GM12878 (cell line): ENCODE results near the gene CELF2. TPM values are rescaled to one million over a fixed set of nuclear protein-coding genes. Genes with fewer than 3 reads are reported as not detected.

ENCODE experiments used
- ATAC-seq: fragments of 200-7000 bp; cut with Tn5 transposase; 3 replicates; pipeline ENCODE4 v1.9.1; 2020; ENCODE audit warnings: mild to moderate bottlenecking, moderate library complexity
- BruUV-seq: library from RNA; stranded (reverse); fragments of 400-500 nt; replicated peaks from 2 replicates; lab custom pipeline; 2021; lab: Mats Ljungman, UMichigan
- CTCF ChIA-PET: fragments of 300-600 bp; sonication (Branson Sonifier 250); formaldehyde crosslinking; extraction: SDS; loops from one replicate; lab custom pipeline; 2021; ENCODE audit warnings: inconsistent platforms; lab: Yijun Ruan, JAX
- POLR2A ChIA-PET: fragments of 350-600 bp; formaldehyde crosslinking; extraction: SDS; loops from one replicate; lab custom pipeline; 2021; ENCODE audit warnings: inconsistent platforms; lab: Charles Lee
- RAD21 ChIA-PET: fragments of 300-600 bp; sonication (Branson Sonifier 250); formaldehyde crosslinking; loops from one replicate; lab custom pipeline; 2023; ENCODE audit warnings: antibody characterized with exemption; ENCODE audit not compliant: unreplicated experiment; lab: Charles Lee
- SMC1A ChIA-PET: fragments of 300-600 bp; sonication (Branson Sonifier 250); formaldehyde crosslinking; loops from one replicate; lab custom pipeline; 2023; ENCODE audit not compliant: unreplicated experiment, uncharacterized antibody; lab: Charles Lee
- DNase-seq: peaks from one replicate; pipeline ENCODE4 v3.0.0-alpha.2; 2011; ENCODE audit warnings: low read depth, low spot score
- FAIRE-seq: peaks from 3 replicates; lab custom pipeline; 2011; peaks lifted over from hg19 to GRCh38; lab: Jason Lieb, UNC
- H2AFZ ChIP-seq: 2 replicates; pipeline ENCODE4 v1.6.0; 2011; ENCODE audit warnings: low read depth, low read length, control low read depth; ENCODE audit not compliant: control insufficient read depth
- H3K27ac ChIP-seq: 2 replicates; pipeline ENCODE4 v1.5.1; 2011; ENCODE audit warnings: control low read depth; ENCODE audit not compliant: control insufficient read depth, insufficient read depth
- H3K27me3 ChIP-seq, 2 experiments: replicated peaks in 1 of 2; 2 replicates each; pipeline versions ENCODE4 v1.6.0 to v1.6.1; 2011; ENCODE audit warnings: low read length in 1 of 2; ENCODE audit not compliant: control insufficient read depth in 2 of 2, insufficient read depth in 2 of 2
- H3K36me3 ChIP-seq, 2 experiments: 2 replicates each; pipeline ENCODE4 v1.5.1; 2011; ENCODE audit warnings: low read length in 1 of 2; ENCODE audit not compliant: control insufficient read depth in 2 of 2, insufficient read depth in 2 of 2
- H3K4me1 ChIP-seq: 2 replicates; pipeline ENCODE4 v1.6.1; 2011; ENCODE audit warnings: mild to moderate bottlenecking, low read length, moderate library complexity, mixed read lengths; ENCODE audit not compliant: control insufficient read depth, insufficient read depth
- H3K4me2 ChIP-seq: 2 replicates; pipeline ENCODE4 v1.6.0; 2011; ENCODE audit warnings: control low read depth; ENCODE audit not compliant: control insufficient read depth, insufficient read depth
- H3K4me3 ChIP-seq: fragments of 200-600 bp; sonication (generic); 2 replicates; pipeline ENCODE4 v1.5.1; 2016
- H3K79me2 ChIP-seq: 2 replicates; pipeline ENCODE4 v1.6.0; 2011; ENCODE audit warnings: low read length; ENCODE audit not compliant: control insufficient read depth, insufficient read depth
- H3K9ac ChIP-seq: 2 replicates; pipeline ENCODE4 v1.8.0; 2011; ENCODE audit warnings: low read length, control low read depth, mixed read lengths; ENCODE audit not compliant: control insufficient read depth, insufficient read depth
- H3K9me3 ChIP-seq: replicated peaks from 3 replicates; pipeline ENCODE4 v1.5.1; 2011; ENCODE audit warnings: mild to moderate bottlenecking, low read length; ENCODE audit not compliant: control insufficient read depth, insufficient read depth
- H4K20me1 ChIP-seq: 2 replicates; pipeline ENCODE4 v1.6.0; 2011; ENCODE audit not compliant: control insufficient read depth, insufficient read depth
- LARP7 ChIP-seq: fragments of 450-650 bp; IDR thresholded peaks from 2 replicates; pipeline ENCODE4 v1.6.1; 2017; ENCODE audit warnings: mild to moderate bottlenecking
- MYB ChIP-seq: fragments of 150-350 bp; IDR thresholded peaks from 2 replicates; pipeline ENCODE4 v1.6.1; 2014; ENCODE audit warnings: mild to moderate bottlenecking, low read depth, low read length, borderline replicate concordance
- NR2F1 ChIP-seq: fragments of 450-650 bp; conservative IDR thresholded peaks from 2 replicates; pipeline ENCODE4 v1.6.1; 2017; ENCODE audit warnings: mild to moderate bottlenecking
- PAX8 ChIP-seq: fragments of 450-650 bp; IDR thresholded peaks from 2 replicates; pipeline ENCODE4 v1.6.1; 2017; ENCODE audit warnings: mild to moderate bottlenecking, moderate library complexity
- SIX5 ChIP-seq: IDR thresholded peaks from 2 replicates; pipeline ENCODE4 v1.6.1; 2011; ENCODE audit warnings: mild to moderate bottlenecking, low read depth, low read length, moderate library complexity; ENCODE audit not compliant: severe bottlenecking
- WGBS: methylation state at CpG from one replicate; pipeline ENCODE4 v1.1.6; 2016; ENCODE audit warnings: low lambda C conversion rate; ENCODE audit not compliant: insufficient replicate concordance, insufficient coverage; ENCODE audit errors: missing lambda C conversion rate; 5-methylcytosine and 5-hydroxymethylcytosine counted together
- in situ Hi-C: fragments of 300-500 bp; cut with MboI; formaldehyde crosslinking; loops from 9 replicates; pipeline ENCODE4 v1.14.3; 2018; ENCODE audit warnings: mixed read lengths
- intact Hi-C: fragments of 100-400 bp; cut with micrococcal nuclease; formaldehyde crosslinking; loops from one replicate; pipeline ENCODE4 v1.14.2; 2022; ENCODE audit not compliant: unreplicated experiment
- polyA plus RNA-seq, 11 experiments: library from polyadenylated mRNA; depleted of rRNA in 4 of 11; unstranded in 6 of 11; stranded (reverse) in 5 of 11; fragments of >200 nt; fragmentation: Nextera tagmentation in 4 of 11; fragmentation: Illumina TruSeq in 1 of 11; extraction: Ambion mirVana in 4 of 11; extraction: Trizol in 1 of 11; gene quantifications; 1 replicate in 1 of 11; 2 replicates in 10 of 11; pipeline versions ENCODE4 v1.2.1 to v1.2.3, GENCODE V29; 2011 to 2016; ENCODE audit warnings: inconsistent platforms in 2 of 11, missing spikeins in 2 of 11, low read depth in 1 of 11
- total RNA-seq, 4 experiments: library from RNA; depleted of rRNA in 3 of 4; stranded (reverse); fragments of >200 nt in 3 of 4; fragmentation: Illumina TruSeq in 1 of 4; extraction: Trizol in 1 of 4; gene quantifications; 2 replicates each; pipeline versions ENCODE4 v1.2.1 to v1.2.3, GENCODE V29; 2013 to 2021
- TF ChIP-seq, protein P1 (sequence below): fragments of 450-650 bp; formaldehyde crosslinking; IDR thresholded peaks from 2 replicates; pipeline ENCODE4 v1.5.0; 2022; ENCODE audit warnings: mild to moderate bottlenecking, missing genetic modification characterization
- TF ChIP-seq, protein P2 (sequence below): IDR thresholded peaks from 2 replicates; pipeline ENCODE4 v1.6.1; 2012; ENCODE audit warnings: low read depth, low read length, improper control_type of control experiment
- TF ChIP-seq, protein P3 (sequence below): IDR thresholded peaks from 2 replicates; pipeline ENCODE4 v1.6.1; 2011; ENCODE audit warnings: low read depth, mild to moderate bottlenecking, low read length, moderate library complexity, borderline replicate concordance; ENCODE audit errors: extremely low read depth
- TF ChIP-seq, protein P4 (sequence below): IDR thresholded peaks from 2 replicates; pipeline ENCODE4 v1.6.1; 2011; ENCODE audit warnings: borderline replicate concordance, low read depth, mild to moderate bottlenecking, moderate library complexity, low read length; ENCODE audit not compliant: insufficient read depth, poor library complexity, severe bottlenecking
- TF ChIP-seq, protein P5 (sequence below): fragments of 450-650 bp; IDR thresholded peaks from 2 replicates; pipeline ENCODE4 v1.6.1; 2017; ENCODE audit warnings: antibody characterized with exemption, mild to moderate bottlenecking, moderate library complexity
- TF ChIP-seq, protein P6 (sequence below): fragments of 450-650 bp; IDR thresholded peaks from 2 replicates; pipeline ENCODE4 v1.6.1; 2017; ENCODE audit warnings: mild to moderate bottlenecking

CELF2 gene
- total and polyA plus RNA-seq, 10 of the 15 experiments (the other 5 are each of a cell fraction or from before 2014, with no cell fraction given) = 20.8 to 129 (median 86.3) TPM

DNA sequence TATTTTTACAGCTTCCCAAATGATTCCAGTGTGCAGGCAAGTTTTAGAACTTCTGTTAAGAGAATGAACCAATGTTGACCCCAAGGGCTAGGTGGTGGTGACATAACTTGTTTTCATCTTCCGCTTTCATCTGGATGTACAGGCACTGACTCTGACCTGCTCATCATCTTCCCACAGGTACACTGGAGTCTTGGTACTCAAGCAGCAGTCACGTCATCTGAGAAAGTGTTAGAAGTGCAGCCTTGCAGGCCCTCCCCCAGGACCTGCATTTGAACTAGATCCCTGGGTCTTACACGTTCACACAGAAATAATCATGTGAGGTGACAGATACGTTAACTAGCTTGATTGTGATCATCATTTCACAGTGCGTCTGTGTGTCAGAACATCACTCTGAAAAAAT, 212.2 kb downstream of the CELF2 start:
- Histone ChIP-seq H3K9me3 (no peaks in the 10 kb centered on the region), H3K36me3 (peaks cover 24 to 37% of the 10 kb centered on the region in 2 experiments), H3K4me2 (no peak overlapping the region), H2AFZ (no peak overlapping the region), H3K4me3 (no peak overlapping the region), H3K9ac (no peak overlapping the region), H3K4me1 (peaks cover 70% of the 10 kb centered on the region), H3K79me2 (peaks cover 84% of the 10 kb centered on the region), H4K20me1 (0 out of 2 replicates have a peak, but pooled peaks cover 5% of the 10 kb centered on the region), H3K27me3 (no peaks in the 10 kb centered on the region), H3K27ac (no peak overlapping the region; the same call in 1 of the 2 replicates)
- FAIRE-seq (no peak), ATAC-seq (no peak), DNase-seq (no peak)
- CTCF ChIA-PET = no interaction called here
- RAD21 ChIA-PET = interaction anchor here (1.3 to 3.0 kb wide), 2 partner anchors 12 to 32 kb away, joined by 5 to 11 read pairs; no protein-coding TSS in a partner anchor
- SMC1A ChIA-PET = interaction anchor here (1.8 to 10.1 kb wide), 3 partner anchors 12 to 51 kb away, joined by 8 to 108 read pairs (median 31); no protein-coding TSS in a partner anchor
- intact Hi-C loops (no loop called here), in situ Hi-C loops (no loop called here)
- 99% methylated on average over 5 of the region's 5 CpGs for WGBS
- no TSS peak for BruUV-seq
- POLR2A ChIA-PET = interaction anchor here (0.9 to 1.8 kb wide), 2 partner anchors 17 to 51 kb away, joined by 3 to 5 read pairs; no protein-coding TSS in a partner anchor
- TF ChIP-seq, protein P1, sequence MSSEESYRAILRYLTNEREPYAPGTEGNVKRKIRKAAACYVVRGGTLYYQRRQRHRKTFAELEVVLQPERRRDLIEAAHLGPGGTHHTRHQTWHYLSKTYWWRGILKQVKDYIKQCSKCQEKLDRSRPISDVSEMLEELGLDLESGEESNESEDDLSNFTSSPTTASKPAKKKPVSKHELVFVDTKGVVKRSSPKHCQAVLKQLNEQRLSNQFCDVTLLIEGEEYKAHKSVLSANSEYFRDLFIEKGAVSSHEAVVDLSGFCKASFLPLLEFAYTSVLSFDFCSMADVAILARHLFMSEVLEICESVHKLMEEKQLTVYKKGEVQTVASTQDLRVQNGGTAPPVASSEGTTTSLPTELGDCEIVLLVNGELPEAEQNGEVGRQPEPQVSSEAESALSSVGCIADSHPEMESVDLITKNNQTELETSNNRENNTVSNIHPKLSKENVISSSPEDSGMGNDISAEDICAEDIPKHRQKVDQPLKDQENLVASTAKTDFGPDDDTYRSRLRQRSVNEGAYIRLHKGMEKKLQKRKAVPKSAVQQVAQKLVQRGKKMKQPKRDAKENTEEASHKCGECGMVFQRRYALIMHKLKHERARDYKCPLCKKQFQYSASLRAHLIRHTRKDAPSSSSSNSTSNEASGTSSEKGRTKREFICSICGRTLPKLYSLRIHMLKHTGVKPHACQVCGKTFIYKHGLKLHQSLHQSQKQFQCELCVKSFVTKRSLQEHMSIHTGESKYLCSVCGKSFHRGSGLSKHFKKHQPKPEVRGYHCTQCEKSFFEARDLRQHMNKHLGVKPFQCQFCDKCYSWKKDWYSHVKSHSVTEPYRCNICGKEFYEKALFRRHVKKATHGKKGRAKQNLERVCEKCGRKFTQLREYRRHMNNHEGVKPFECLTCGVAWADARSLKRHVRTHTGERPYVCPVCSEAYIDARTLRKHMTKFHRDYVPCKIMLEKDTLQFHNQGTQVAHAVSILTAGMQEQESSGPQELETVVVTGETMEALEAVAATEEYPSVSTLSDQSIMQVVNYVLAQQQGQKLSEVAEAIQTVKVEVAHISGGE = no peak
- TF ChIP-seq NR2F1 (no peak), PAX8 (no peak), SIX5 (no peak), MYB (no peak), LARP7 (no peak)
- TF ChIP-seq, protein P2, sequence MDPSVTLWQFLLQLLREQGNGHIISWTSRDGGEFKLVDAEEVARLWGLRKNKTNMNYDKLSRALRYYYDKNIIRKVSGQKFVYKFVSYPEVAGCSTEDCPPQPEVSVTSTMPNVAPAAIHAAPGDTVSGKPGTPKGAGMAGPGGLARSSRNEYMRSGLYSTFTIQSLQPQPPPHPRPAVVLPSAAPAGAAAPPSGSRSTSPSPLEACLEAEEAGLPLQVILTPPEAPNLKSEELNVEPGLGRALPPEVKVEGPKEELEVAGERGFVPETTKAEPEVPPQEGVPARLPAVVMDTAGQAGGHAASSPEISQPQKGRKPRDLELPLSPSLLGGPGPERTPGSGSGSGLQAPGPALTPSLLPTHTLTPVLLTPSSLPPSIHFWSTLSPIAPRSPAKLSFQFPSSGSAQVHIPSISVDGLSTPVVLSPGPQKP = no peak
- TF ChIP-seq, protein P3, sequence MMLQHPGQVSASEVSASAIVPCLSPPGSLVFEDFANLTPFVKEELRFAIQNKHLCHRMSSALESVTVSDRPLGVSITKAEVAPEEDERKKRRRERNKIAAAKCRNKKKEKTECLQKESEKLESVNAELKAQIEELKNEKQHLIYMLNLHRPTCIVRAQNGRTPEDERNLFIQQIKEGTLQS = no peak
- TF ChIP-seq, protein P4, sequence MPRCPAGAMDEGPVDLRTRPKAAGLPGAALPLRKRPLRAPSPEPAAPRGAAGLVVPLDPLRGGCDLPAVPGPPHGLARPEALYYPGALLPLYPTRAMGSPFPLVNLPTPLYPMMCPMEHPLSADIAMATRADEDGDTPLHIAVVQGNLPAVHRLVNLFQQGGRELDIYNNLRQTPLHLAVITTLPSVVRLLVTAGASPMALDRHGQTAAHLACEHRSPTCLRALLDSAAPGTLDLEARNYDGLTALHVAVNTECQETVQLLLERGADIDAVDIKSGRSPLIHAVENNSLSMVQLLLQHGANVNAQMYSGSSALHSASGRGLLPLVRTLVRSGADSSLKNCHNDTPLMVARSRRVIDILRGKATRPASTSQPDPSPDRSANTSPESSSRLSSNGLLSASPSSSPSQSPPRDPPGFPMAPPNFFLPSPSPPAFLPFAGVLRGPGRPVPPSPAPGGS = no peak
- TF ChIP-seq, protein P5, sequence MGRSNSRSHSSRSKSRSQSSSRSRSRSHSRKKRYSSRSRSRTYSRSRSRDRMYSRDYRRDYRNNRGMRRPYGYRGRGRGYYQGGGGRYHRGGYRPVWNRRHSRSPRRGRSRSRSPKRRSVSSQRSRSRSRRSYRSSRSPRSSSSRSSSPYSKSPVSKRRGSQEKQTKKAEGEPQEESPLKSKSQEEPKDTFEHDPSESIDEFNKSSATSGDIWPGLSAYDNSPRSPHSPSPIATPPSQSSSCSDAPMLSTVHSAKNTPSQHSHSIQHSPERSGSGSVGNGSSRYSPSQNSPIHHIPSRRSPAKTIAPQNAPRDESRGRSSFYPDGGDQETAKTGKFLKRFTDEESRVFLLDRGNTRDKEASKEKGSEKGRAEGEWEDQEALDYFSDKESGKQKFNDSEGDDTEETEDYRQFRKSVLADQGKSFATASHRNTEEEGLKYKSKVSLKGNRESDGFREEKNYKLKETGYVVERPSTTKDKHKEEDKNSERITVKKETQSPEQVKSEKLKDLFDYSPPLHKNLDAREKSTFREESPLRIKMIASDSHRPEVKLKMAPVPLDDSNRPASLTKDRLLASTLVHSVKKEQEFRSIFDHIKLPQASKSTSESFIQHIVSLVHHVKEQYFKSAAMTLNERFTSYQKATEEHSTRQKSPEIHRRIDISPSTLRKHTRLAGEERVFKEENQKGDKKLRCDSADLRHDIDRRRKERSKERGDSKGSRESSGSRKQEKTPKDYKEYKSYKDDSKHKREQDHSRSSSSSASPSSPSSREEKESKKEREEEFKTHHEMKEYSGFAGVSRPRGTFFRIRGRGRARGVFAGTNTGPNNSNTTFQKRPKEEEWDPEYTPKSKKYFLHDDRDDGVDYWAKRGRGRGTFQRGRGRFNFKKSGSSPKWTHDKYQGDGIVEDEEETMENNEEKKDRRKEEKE = no peak
- TF ChIP-seq, protein P6, sequence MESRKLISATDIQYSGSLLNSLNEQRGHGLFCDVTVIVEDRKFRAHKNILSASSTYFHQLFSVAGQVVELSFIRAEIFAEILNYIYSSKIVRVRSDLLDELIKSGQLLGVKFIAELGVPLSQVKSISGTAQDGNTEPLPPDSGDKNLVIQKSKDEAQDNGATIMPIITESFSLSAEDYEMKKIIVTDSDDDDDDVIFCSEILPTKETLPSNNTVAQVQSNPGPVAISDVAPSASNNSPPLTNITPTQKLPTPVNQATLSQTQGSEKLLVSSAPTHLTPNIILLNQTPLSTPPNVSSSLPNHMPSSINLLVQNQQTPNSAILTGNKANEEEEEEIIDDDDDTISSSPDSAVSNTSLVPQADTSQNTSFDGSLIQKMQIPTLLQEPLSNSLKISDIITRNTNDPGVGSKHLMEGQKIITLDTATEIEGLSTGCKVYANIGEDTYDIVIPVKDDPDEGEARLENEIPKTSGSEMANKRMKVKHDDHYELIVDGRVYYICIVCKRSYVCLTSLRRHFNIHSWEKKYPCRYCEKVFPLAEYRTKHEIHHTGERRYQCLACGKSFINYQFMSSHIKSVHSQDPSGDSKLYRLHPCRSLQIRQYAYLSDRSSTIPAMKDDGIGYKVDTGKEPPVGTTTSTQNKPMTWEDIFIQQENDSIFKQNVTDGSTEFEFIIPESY = no peak
